Measurements from ENCODE around the gene SEC16A.
A peak's percentile ranks its signal among the peaks of the same experiment; 100 is the strongest.
"Not testable (repeated sequence)": the region's sequence is repeated elsewhere in the genome, so short reads cannot be mapped to it uniquely, and the experiment has no call there.

Gene SEC16A

DNA sequence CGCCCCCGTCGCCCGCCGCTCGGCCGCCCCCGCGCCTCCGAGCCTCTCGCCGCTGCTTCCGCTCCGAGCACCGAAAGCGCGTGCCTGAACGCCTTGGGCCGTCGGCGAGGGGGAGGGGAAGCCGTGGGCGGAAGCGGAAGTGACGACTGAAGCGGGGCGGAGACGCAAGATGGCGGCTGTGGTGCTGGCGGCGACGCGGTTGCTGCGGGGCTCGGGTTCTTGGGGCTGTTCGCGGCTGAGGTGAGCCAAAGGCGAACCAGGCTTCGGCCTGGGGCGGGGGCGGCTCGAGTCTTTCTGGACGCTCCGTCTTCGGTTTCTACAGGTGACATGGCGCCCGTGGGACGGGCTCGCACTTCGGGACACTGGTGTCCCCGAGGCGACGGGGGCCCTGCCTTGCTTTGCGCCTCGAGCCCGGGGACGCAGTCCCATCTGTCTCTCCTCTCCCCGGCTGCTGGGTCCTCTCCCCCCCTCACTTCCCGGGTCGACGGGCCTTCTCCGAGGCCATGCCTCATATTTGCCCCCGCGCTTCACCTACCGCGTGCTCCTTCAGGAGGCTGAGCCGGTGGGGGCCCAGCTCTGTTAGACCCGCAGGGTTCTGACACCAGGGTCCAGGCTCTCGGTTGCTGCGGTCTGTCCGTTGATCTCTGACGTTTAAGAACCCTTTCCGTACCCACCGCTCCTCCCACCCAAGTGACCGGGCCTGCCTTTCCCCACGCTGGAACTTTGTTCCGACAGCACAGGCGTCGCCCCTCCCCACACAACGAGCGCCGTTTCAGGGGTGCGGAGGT lies 72.1 kb downstream of the SEC16A start, which contains the start of the genes ENTR1 and PMPCA:
ENTR1 (minus strand) TSS at position 115 of the 788 bp plus-strand sequence. CDS start 217 bp downstream, outside the sequence.
PMPCA (plus strand) TSS at position 159 of the 788 bp plus-strand sequence; CDS start at position 170, 11 bp downstream.
- Mint-ChIP-seq H3K4me3 (peak within 1 kb of the TSS; percentile 91 to 95 (median 94)), H3K4me1 (peaks cover 23% of the 10 kb centered on the region), H3K27me3 (ENCODE audit: low read depth) (no peaks in the 10 kb centered on the region), H3K36me3 (ENCODE audit: low read depth) (peaks cover 38% of the 10 kb centered on the region), H3K27ac (peak within 1 kb of the TSS; percentile 37 to 77 (median 66)), H3K9me3 (no peaks in the 10 kb centered on the region)
- no peak for TF ChIP-seq CTCF (IDR thresholded peaks at IDR 0.05; ENCODE audit: unreplicated experiment in 3 of 3)

GRCh38 chr9:136409557-136410455 lies 73.0 kb downstream of the SEC16A start:
- no peak for TF ChIP-seq CTCF (IDR thresholded peaks at IDR 0.05; ENCODE audit: unreplicated experiment in 3 of 3)
- H3K27ac Mint-ChIP-seq: peak overlapping the region in 2 of 3 experiments; percentile 57 to 61
- H3K9me3 Mint-ChIP-seq: no peaks in the 10 kb centered on the region
- H3K36me3 Mint-ChIP-seq (ENCODE audit: low read depth): peaks cover 40% of the 10 kb centered on the region
- H3K27me3 Mint-ChIP-seq (ENCODE audit: low read depth): no peaks in the 10 kb centered on the region
- H3K4me3 Mint-ChIP-seq: peak overlapping the region; percentile 90 to 92 (median 91)
- H3K4me1 Mint-ChIP-seq: peaks cover 23% of the 10 kb centered on the region

GRCh38 chr9:136407911-136408310 lies 74.9 kb downstream of the SEC16A start:
- Mint-ChIP-seq H3K4me3 (peak overlapping the region; percentile 61 to 75 (median 73)), H3K27ac (no peak overlapping the region), H3K27me3 (ENCODE audit: low read depth) (no peaks in the 10 kb centered on the region), H3K9me3 (no peaks in the 10 kb centered on the region), H3K4me1 (peaks cover 23% of the 10 kb centered on the region), H3K36me3 (ENCODE audit: low read depth) (peaks cover 31% of the 10 kb centered on the region)
- TF ChIP-seq CTCF (IDR thresholded peaks at IDR 0.05; ENCODE audit: unreplicated experiment in 3 of 3): no peak

GRCh38 chr9:136407061-136407460 lies 75.8 kb downstream of the SEC16A start:
- not testable (repeated sequence) for H3K9me3 Mint-ChIP-seq; H3K27me3 Mint-ChIP-seq (ENCODE audit: low read depth); H3K27ac Mint-ChIP-seq
- Mint-ChIP-seq H3K4me1 (peaks cover 22% of the 10 kb centered on the region), H3K36me3 (ENCODE audit: low read depth) (peaks cover 33% of the 10 kb centered on the region), H3K4me3 (peak overlapping the region; percentile 15 to 60 (median 36))

DNA sequence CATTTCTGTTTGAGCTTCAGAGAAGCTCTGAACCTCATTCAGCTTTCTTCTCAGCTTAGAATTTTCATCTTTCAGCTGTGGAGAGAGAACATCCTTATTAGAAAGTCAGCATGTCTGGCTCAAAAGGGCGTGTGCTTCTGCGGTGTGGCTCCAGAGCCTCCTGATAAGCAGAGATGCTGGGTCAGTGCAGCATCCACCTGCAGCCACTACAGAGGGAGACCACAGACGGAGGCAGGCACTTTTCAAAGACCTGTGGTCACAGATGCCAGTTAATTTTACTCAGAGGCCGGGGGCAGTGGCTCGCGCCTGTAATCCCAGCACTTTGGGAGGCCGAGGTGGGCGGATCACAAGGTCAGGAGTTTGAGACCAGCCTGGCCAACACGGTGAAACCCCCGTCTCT lies 76.9 kb downstream of the SEC16A start:
- H3K4me3 Mint-ChIP-seq: peak overlapping the region in 2 of 3 experiments; percentile 30 to 44
- H3K9me3 Mint-ChIP-seq; H3K27ac Mint-ChIP-seq; H3K27me3 Mint-ChIP-seq (ENCODE audit: low read depth): not testable (repeated sequence)
- H3K36me3 Mint-ChIP-seq (ENCODE audit: low read depth): peaks cover 32% of the 10 kb centered on the region
- H3K4me1 Mint-ChIP-seq: peaks cover 11% of the 10 kb centered on the region

GRCh38 chr9:136405481-136405880 lies 77.4 kb downstream of the SEC16A start:
- no peak for TF ChIP-seq CTCF (IDR thresholded peaks at IDR 0.05; ENCODE audit: unreplicated experiment in 3 of 3)
- H3K27ac Mint-ChIP-seq: no peak overlapping the region
- H3K27me3 Mint-ChIP-seq (ENCODE audit: low read depth): no peaks in the 10 kb centered on the region
- H3K4me1 Mint-ChIP-seq: peaks cover 11% of the 10 kb centered on the region
- peak overlapping the region in 1 of 3 experiments; percentile 30 for H3K4me3 Mint-ChIP-seq
- H3K9me3 Mint-ChIP-seq: no peaks in the 10 kb centered on the region
- H3K36me3 Mint-ChIP-seq (ENCODE audit: low read depth): peaks cover 32% of the 10 kb centered on the region

Measured in nephron (organoid).